ENCODE results near the gene FIGNL2. TPM values are rescaled to one million over a fixed set of nuclear protein-coding genes. Genes with fewer than 3 reads are reported as not detected.

Gene FIGNL2
- total and polyA plus RNA-seq, 4 donors = 0.06 to 0.70 (median 0.33) TPM

GRCh38 chr12:51818086-51818485 lies 30.4 kb downstream of the FIGNL2 start:
- Histone ChIP-seq H3K9ac (ENCODE audit: low read depth in 1 of 2, low read length in 2 of 2) (no peak overlapping the region), H3K9me3 (ENCODE audit: control insufficient read depth in 4 of 4, low read length in 3 of 4) (no peaks in the 10 kb centered on the region), H3K27ac (ENCODE audit: low read depth in 1 of 2, low read length in 2 of 2) (no peak overlapping the region), H3K27me3 (ENCODE audit: control insufficient read depth in 4 of 4, insufficient read depth in 4 of 4, low read length in 3 of 4) (no peaks in the 10 kb centered on the region), H3K4me1 (ENCODE audit: control insufficient read depth in 4 of 4, insufficient read depth in 4 of 4, low read length in 3 of 4) (peaks cover 2 to 21% (median 10%) of the 10 kb centered on the region in 4 donors), H3K4me3 (ENCODE audit: low read depth in 1 of 3, low read length in 3 of 3) (no peak overlapping the region), H3K36me3 (ENCODE audit: control insufficient read depth in 4 of 4, insufficient read depth in 3 of 4, low read depth in 1 of 4, low read length in 3 of 4) (no peaks in the 10 kb centered on the region)
- 91% methylated on average over 5 of the region's 5 CpGs for WGBS
- TF ChIP-seq RAD21 (IDR thresholded peaks at IDR 0.05) (no peak), MAX (IDR thresholded peaks at IDR 0.05) (no peak), YY1 (IDR thresholded peaks at IDR 0.05) (no peak), SP1 (IDR thresholded peaks at IDR 0.05) (no peak), TAF1 (conservative IDR thresholded peaks at IDR 0.05) (no peak), JUND (IDR thresholded peaks at IDR 0.05) (no peak), ATF3 (IDR thresholded peaks at IDR 0.05) (no peak), REST (IDR thresholded peaks at IDR 0.05) (no peak), GABPA (IDR thresholded peaks at IDR 0.05 in 1 of 2, conservative IDR thresholded peaks at IDR 0.05 in 1 of 2) (no peak), NR2F2 (IDR thresholded peaks at IDR 0.05) (no peak), ZBTB33 (IDR thresholded peaks at IDR 0.05) (no peak), EGR1 (IDR thresholded peaks at IDR 0.05; ENCODE audit: low read depth in 2 of 2) (no peak), HNF4G (IDR thresholded peaks at IDR 0.05) (no peak), RXRA (IDR thresholded peaks at IDR 0.05) (no peak), FOXA1 (IDR thresholded peaks at IDR 0.05) (no peak), FOXA2 (IDR thresholded peaks at IDR 0.05) (no peak)
- DNase-seq (ENCODE audit: low spot score) = no peak

- Histone ChIP-seq H3K9me3 (ENCODE audit: control insufficient read depth in 4 of 4, low read length in 3 of 4) (no peaks in the 10 kb centered on the region), H3K27ac (ENCODE audit: low read depth in 1 of 2, low read length in 2 of 2) (no peak overlapping the region), H3K9ac (ENCODE audit: low read depth in 1 of 2, low read length in 2 of 2) (no peak overlapping the region), H3K36me3 (ENCODE audit: control insufficient read depth in 4 of 4, insufficient read depth in 3 of 4, low read depth in 1 of 4, low read length in 3 of 4) (no peaks in the 10 kb centered on the region), H3K27me3 (ENCODE audit: control insufficient read depth in 4 of 4, insufficient read depth in 4 of 4, low read length in 3 of 4) (no peaks in the 10 kb centered on the region), H3K4me1 (ENCODE audit: control insufficient read depth in 4 of 4, insufficient read depth in 4 of 4, low read length in 3 of 4) (peaks cover 2 to 21% (median 10%) of the 10 kb centered on the region in 4 donors), H3K4me3 (ENCODE audit: low read depth in 1 of 3, low read length in 3 of 3) (no peak overlapping the region)
- DNase-seq (ENCODE audit: low spot score) = no peak
- WGBS = 78% methylated on average over 10 of the region's 10 CpGs
- TF ChIP-seq EGR1 (IDR thresholded peaks at IDR 0.05; ENCODE audit: low read depth in 2 of 2) (no peak), RAD21 (IDR thresholded peaks at IDR 0.05) (no peak), GABPA (IDR thresholded peaks at IDR 0.05 in 1 of 2, conservative IDR thresholded peaks at IDR 0.05 in 1 of 2) (no peak), CTCF (IDR thresholded peaks at IDR 0.05; ENCODE audit: low read depth, low read length, missing input control) (no peak), HNF4G (IDR thresholded peaks at IDR 0.05) (no peak), HNF4A (conservative IDR thresholded peaks at IDR 0.05) (no peak), REST (IDR thresholded peaks at IDR 0.05) (no peak), MAX (IDR thresholded peaks at IDR 0.05) (no peak), JUND (IDR thresholded peaks at IDR 0.05) (no peak)
These were observed 31.2 kb downstream of the FIGNL2 start for GRCh38 chr12:51817027-51817953.
